Measurements from ENCODE around the gene ENGASE. TPM values are rescaled to one million over a fixed set of nuclear protein-coding genes. Genes with fewer than 3 reads are reported as not detected.
A peak's percentile ranks its signal among the peaks of the same experiment; 100 is the strongest.

Gene ENGASE
- total and polyA plus RNA-seq, 2 of the 4 experiments (the other 2 are of a cell fraction) = 3.9 to 12.1 TPM

DNA sequence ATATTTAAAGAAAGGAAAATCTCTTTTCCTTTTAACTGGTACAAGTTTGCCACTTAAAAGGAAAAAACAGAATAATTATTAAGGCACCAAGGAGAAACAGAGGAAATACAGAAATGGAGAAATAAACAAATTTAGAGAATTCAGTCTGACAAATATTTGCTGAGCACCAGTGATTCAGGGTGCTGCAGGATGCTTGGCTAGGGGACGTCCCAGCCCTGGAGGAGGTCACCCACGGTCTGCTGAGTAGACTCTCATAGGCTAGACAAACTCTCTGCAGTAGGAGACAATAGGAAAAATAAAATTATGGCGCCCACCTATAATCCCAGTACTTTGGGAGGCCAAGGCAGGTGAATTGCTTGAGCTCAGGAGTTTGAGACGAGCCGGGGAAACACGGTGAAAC lies 34.7 kb upstream of the ENGASE start:
- Histone ChIP-seq H3K14ac (replicated peaks; ENCODE audit: low read depth, low read length) (no peak overlapping the region), H3K4me2 (ENCODE audit: low read depth, low read length) (no peak overlapping the region), H2AK9ac (replicated peaks; ENCODE audit: low read depth, low read length, poor library complexity) (no peak overlapping the region), H3K27me3 (ENCODE audit: control insufficient read depth, insufficient read depth, low read length) (no peaks in the 10 kb centered on the region; the same call in 1 of the 2 replicates), H4K5ac (ENCODE audit: low read depth, low read length) (no peak overlapping the region), H3K56ac (ENCODE audit: extremely low read depth, insufficient read depth, low read length) (no peak overlapping the region), H3K79me1 (ENCODE audit: low read depth in 1 of 2, low read length in 2 of 2) (0 out of 4 replicates have a peak, but pooled peaks cover 0 to 9% of the 10 kb centered on the region in 2 experiments), H3K18ac (ENCODE audit: low read depth, low read length) (no peak overlapping the region), H3K9ac (ENCODE audit: low read depth, low read length) (no peak overlapping the region), H2BK120ac (ENCODE audit: low read depth, low read length) (no peak overlapping the region), H3K23ac (ENCODE audit: low read depth, low read length) (no peak overlapping the region), H2BK20ac (ENCODE audit: low read depth, low read length) (no peak overlapping the region), H3K9me1 (ENCODE audit: insufficient read depth, low read length) (peaks cover 25% of the 10 kb centered on the region), H3K9me3 (ENCODE audit: control insufficient read depth, insufficient read depth, low read length) (no peaks in the 10 kb centered on the region), H2BK5ac (ENCODE audit: low read depth, low read length, poor library complexity, severe bottlenecking) (no peak overlapping the region), H2BK15ac (ENCODE audit: low read depth, low read length) (no peak overlapping the region), H4K20me1 (ENCODE audit: insufficient read depth, low read length) (no peaks in the 10 kb centered on the region; the same call in 1 of the 2 replicates), H3K4me3 (ENCODE audit: insufficient read depth, low read depth, low read length) (no peak overlapping the region), H4K91ac (ENCODE audit: insufficient read depth, low read depth, low read length) (no peak overlapping the region; the same call in 1 of the 2 replicates), H3K36me3 (ENCODE audit: control insufficient read depth, insufficient read depth, low read length) (no peaks in the 10 kb centered on the region), H4K8ac (ENCODE audit: low read depth in 2 of 2, low read length in 2 of 2) (no peak overlapping the region; a peak in 1 of 4 replicates), H2AFZ (replicated peaks; ENCODE audit: low read length, poor library complexity) (no peak overlapping the region), H2AK5ac (ENCODE audit: low read depth, low read length) (peak overlapping the region; percentile 16; the same call in 1 of the 2 replicates), H3K27ac (ENCODE audit: insufficient read depth, low read length) (no peak overlapping the region), H3K4ac (ENCODE audit: low read depth, low read length) (no peak overlapping the region; the same call in 1 of the 2 replicates), H3K4me1 (ENCODE audit: control insufficient read depth, insufficient read depth, low read length) (peaks cover 18% of the 10 kb centered on the region)
- TF ChIP-seq RAD21 (IDR thresholded peaks at IDR 0.05; ENCODE audit: low read length) (no peak), CEBPB (IDR thresholded peaks at IDR 0.05; ENCODE audit: low read depth, low read length) (no peak), RFX5 (IDR thresholded peaks at IDR 0.05; ENCODE audit: low read depth, low read length) (no peak), POLR2A (IDR thresholded peaks at IDR 0.05; ENCODE audit: low read depth, low read length) (no peak), MAFK (IDR thresholded peaks at IDR 0.05; ENCODE audit: low read depth, low read length) (no peak), SMC3 (IDR thresholded peaks at IDR 0.05; ENCODE audit: low read depth, low read length) (no peak), FOS (IDR thresholded peaks at IDR 0.05; ENCODE audit: low read depth, low read length) (no peak), MXI1 (IDR thresholded peaks at IDR 0.05; ENCODE audit: borderline replicate concordance, low read depth, low read length) (no peak), MAZ (IDR thresholded peaks at IDR 0.05; ENCODE audit: borderline replicate concordance, low read depth, low read length) (no peak), CHD1 (IDR thresholded peaks at IDR 0.05; ENCODE audit: low read depth, low read length) (no peak), BHLHE40 (IDR thresholded peaks at IDR 0.05; ENCODE audit: low read depth, low read length) (no peak)
- TF ChIP-seq, protein P1, sequence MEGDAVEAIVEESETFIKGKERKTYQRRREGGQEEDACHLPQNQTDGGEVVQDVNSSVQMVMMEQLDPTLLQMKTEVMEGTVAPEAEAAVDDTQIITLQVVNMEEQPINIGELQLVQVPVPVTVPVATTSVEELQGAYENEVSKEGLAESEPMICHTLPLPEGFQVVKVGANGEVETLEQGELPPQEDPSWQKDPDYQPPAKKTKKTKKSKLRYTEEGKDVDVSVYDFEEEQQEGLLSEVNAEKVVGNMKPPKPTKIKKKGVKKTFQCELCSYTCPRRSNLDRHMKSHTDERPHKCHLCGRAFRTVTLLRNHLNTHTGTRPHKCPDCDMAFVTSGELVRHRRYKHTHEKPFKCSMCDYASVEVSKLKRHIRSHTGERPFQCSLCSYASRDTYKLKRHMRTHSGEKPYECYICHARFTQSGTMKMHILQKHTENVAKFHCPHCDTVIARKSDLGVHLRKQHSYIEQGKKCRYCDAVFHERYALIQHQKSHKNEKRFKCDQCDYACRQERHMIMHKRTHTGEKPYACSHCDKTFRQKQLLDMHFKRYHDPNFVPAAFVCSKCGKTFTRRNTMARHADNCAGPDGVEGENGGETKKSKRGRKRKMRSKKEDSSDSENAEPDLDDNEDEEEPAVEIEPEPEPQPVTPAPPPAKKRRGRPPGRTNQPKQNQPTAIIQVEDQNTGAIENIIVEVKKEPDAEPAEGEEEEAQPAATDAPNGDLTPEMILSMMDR (conservative IDR thresholded peaks at IDR 0.05; ENCODE audit: low read depth, low read length) = no peak
- TF ChIP-seq, protein P2, sequence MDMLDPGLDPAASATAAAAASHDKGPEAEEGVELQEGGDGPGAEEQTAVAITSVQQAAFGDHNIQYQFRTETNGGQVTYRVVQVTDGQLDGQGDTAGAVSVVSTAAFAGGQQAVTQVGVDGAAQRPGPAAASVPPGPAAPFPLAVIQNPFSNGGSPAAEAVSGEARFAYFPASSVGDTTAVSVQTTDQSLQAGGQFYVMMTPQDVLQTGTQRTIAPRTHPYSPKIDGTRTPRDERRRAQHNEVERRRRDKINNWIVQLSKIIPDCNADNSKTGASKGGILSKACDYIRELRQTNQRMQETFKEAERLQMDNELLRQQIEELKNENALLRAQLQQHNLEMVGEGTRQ (IDR thresholded peaks at IDR 0.05; ENCODE audit: low read depth, low read length) = no peak
- TF ChIP-seq, protein P3, sequence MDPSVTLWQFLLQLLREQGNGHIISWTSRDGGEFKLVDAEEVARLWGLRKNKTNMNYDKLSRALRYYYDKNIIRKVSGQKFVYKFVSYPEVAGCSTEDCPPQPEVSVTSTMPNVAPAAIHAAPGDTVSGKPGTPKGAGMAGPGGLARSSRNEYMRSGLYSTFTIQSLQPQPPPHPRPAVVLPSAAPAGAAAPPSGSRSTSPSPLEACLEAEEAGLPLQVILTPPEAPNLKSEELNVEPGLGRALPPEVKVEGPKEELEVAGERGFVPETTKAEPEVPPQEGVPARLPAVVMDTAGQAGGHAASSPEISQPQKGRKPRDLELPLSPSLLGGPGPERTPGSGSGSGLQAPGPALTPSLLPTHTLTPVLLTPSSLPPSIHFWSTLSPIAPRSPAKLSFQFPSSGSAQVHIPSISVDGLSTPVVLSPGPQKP (IDR thresholded peaks at IDR 0.05; ENCODE audit: borderline replicate concordance, low read depth, low read length) = no peak
- POLR2A ChIA-PET (ENCODE audit: unreplicated experiment) = no interaction called here
- 97% methylated on average over 3 of the region's 6 CpGs; no CpG with 5 or more reads in 1 of the 2 experiments for WGBS, 2 experiments (ENCODE audit: extremely low coverage in 2 of 2, insufficient read length in 1 of 2)
- dilution Hi-C loops (cut with HindIII; ENCODE audit: low sequenced_read_pairs, unreplicated experiment) = no loop called here
- intact Hi-C loops (cut with micrococcal nuclease) = no loop called here
- CTCF ChIA-PET = interaction anchor here (0.5 kb wide), 1 partner anchor 706 kb away, joined by 6 read pairs; no protein-coding TSS in a partner anchor
- no TSS peak for BruUV-seq (replicated peaks)
- in situ Hi-C loops (cut with MboI; ENCODE audit: low sequenced_read_pairs) = no loop called here
- no peak for ATAC-seq (ENCODE audit: low read depth)
- no peak for DNase-seq
